ENCODE results near the gene PSIP1.
"Not testable (repeated sequence)": the region's sequence is repeated elsewhere in the genome, so short reads cannot be mapped to it uniquely, and the experiment has no call there.

DNA sequence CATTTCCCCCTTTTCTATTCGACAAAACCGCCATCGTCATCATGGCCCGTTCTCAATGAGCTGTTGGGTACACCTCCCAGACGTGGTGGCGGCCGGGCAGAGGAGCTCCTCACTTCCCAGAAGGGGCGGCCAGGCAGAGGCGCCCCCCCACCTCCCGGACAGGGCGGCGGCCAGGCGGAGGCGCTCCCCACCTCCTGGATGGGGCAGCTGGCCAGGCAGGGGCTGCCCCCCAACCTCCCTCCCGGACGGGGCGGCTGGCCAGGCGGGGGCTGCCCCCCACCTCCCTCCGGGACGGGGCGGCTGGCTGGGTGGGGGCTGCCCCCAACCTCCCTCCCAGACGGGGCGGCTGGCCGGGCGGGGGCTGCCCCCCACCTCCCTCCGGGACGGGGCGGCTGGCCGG, 68.9 kb downstream of the PSIP1 start:
- TF ChIP-seq CTCF, EP300, POLR2AphosphoS5 (IDR thresholded peaks at IDR 0.05): not testable (repeated sequence)

Measured in gastroesophageal sphincter (tissue), 3 donors.